ENCODE measurements around the gene LY9.
"Not testable (repeated sequence)": the region's sequence is repeated elsewhere in the genome, so short reads cannot be mapped to it uniquely, and the experiment has no call there.

The LY9 gene

GRCh38 chr1:160867651-160868050 is 71.7 kb downstream of the LY9 start:
- not testable (repeated sequence) for DNase-seq

GRCh38 chr1:160868141-160868540 is 72.2 kb downstream of the LY9 start:
- no peak for DNase-seq

DNA sequence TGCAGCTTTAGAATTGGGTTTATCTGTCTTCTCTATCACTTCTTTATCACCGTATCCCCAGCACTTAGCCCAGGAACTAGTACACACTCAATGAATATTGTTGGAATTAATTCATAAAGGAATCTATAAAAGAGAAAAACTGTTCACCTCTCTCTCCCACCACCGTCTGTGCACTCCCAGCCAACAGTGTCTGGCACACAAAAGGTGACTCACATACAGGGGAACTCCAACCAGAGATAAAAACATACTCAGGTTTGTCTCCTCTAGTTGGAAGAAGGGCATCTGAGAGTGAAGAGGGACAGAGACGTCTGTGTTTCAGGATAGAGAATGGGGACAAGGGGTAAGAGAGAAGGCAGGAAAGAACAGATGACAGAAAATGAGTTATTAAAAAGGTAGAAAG is 79.0 kb downstream of the LY9 start:
- no peak for DNase-seq

- not testable (repeated sequence) for DNase-seq
These were observed 79.6 kb downstream of the LY9 start for GRCh38 chr1:160875591-160875990.

GRCh38 chr1:160876311-160876710 is 80.3 kb downstream of the LY9 start:
- no peak for DNase-seq

DNA sequence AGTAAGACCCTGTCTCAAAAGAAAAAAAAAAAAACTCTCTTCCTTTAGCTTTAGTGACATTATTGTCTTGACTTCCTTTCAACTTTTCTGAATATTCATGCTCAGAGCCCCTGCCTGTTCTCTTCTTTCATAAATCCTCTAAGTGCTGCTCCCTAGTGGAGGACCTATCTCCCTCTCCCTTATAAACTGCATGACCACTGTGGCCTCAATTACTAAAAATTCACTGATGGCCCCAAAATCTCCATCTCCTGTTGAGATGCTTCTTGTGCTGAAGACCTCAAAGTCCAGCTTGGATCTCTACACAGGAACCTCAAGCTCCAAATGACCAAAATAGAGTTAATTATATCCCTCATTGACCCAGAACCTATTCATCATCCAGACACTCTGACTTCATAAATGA is 81.2 kb downstream of the LY9 start:
- no peak for DNase-seq
